GM23248 (cell line): Measurements from ENCODE around the gene TPRG1. TPM values are rescaled to one million over a fixed set of nuclear protein-coding genes. Genes with fewer than 3 reads are reported as not detected.

ENCODE experiments used
- DNase-seq: peaks from one replicate; pipeline ENCODE4 v3.0.0-alpha.2; 2015
- H2AFZ ChIP-seq: fragments of 200-600 bp; sonication (generic); 2 replicates; pipeline ENCODE4 v1.6.1; 2016; ENCODE audit warnings: antibody characterized with exemption
- H3F3A ChIP-seq: fragments of 200-600 bp; sonication (generic); 2 replicates; pipeline ENCODE4 v1.6.1; 2016; ENCODE audit warnings: mild to moderate bottlenecking, antibody characterized with exemption, mixed run types; ENCODE audit not compliant: insufficient read depth
- H3K27ac ChIP-seq: fragments of 200-600 bp; sonication (generic); 2 replicates; pipeline ENCODE4 v1.5.1; 2016; ENCODE audit warnings: mild to moderate bottlenecking
- H3K27me3 ChIP-seq: fragments of 200-600 bp; sonication (generic); replicated peaks from 2 replicates; pipeline ENCODE4 v1.6.1; 2016; ENCODE audit warnings: mild to moderate bottlenecking; ENCODE audit not compliant: insufficient read depth
- H3K36me3 ChIP-seq: fragments of 200-600 bp; sonication (generic); 2 replicates; pipeline ENCODE4 v1.6.1; 2016; ENCODE audit warnings: low read depth, mild to moderate bottlenecking
- H3K4me1 ChIP-seq: fragments of 200-600 bp; sonication (generic); 2 replicates; pipeline ENCODE4 v1.6.1; 2016; ENCODE audit warnings: mild to moderate bottlenecking; ENCODE audit not compliant: insufficient read depth
- H3K4me2 ChIP-seq: fragments of 200-600 bp; sonication (generic); one replicate; pipeline ENCODE4 v1.6.1; 2016; ENCODE audit warnings: mild to moderate bottlenecking; ENCODE audit not compliant: unreplicated experiment
- H3K4me3 ChIP-seq: fragments of 200-600 bp; sonication (generic); 2 replicates; pipeline ENCODE4 v1.5.1; 2016; ENCODE audit warnings: mild to moderate bottlenecking
- H3K79me2 ChIP-seq: fragments of 200-600 bp; sonication (generic); 2 replicates; pipeline ENCODE4 v1.6.1; 2016; ENCODE audit warnings: mild to moderate bottlenecking; ENCODE audit not compliant: insufficient read depth
- H3K9ac ChIP-seq: fragments of 200-600 bp; sonication (generic); 2 replicates; pipeline ENCODE4 v1.6.1; 2016; ENCODE audit warnings: mild to moderate bottlenecking
- H3K9me2 ChIP-seq: fragments of 200-600 bp; sonication (generic); 2 replicates; pipeline ENCODE4 v1.6.1; 2016; ENCODE audit warnings: mixed run types, mild to moderate bottlenecking, moderate library complexity; ENCODE audit not compliant: insufficient read depth
- H3K9me3 ChIP-seq: fragments of 200-600 bp; sonication (generic); one replicate; pipeline ENCODE4 v1.6.1; 2017; ENCODE audit warnings: low read depth
- H4K20me1 ChIP-seq: fragments of 200-600 bp; sonication (generic); 2 replicates; pipeline ENCODE4 v1.6.0; 2016; ENCODE audit not compliant: insufficient read depth
- EZH2 ChIP-seq: fragments of 200-600 bp; sonication (generic); IDR thresholded peaks from 2 replicates; pipeline ENCODE4 v1.6.1; 2018; ENCODE audit warnings: antibody characterized with exemption, mild to moderate bottlenecking; ENCODE audit not compliant: insufficient read depth, poor library complexity, severe bottlenecking
- EZH2phosphoT487 ChIP-seq: fragments of 200-600 bp; sonication (generic); IDR thresholded peaks from 2 replicates; pipeline ENCODE4 v1.6.1; 2018; ENCODE audit warnings: antibody characterized with exemption, moderate library complexity, mild to moderate bottlenecking, low read depth; ENCODE audit not compliant: insufficient read depth
- WGBS, 2 experiments: methylation state at CpG; one replicate each; pipeline ENCODE4 v1.1.6; 2015 to 2017; ENCODE audit warnings: low lambda C conversion rate in 2 of 2, low coverage in 1 of 2; ENCODE audit errors: missing lambda C conversion rate in 2 of 2; 5-methylcytosine and 5-hydroxymethylcytosine counted together
- in situ Hi-C: fragments of 300-500 bp; cut with MboI; formaldehyde crosslinking; loops from 2 replicates; pipeline ENCODE4 v1.15.0; 2020
- polyA plus RNA-seq: library from polyadenylated mRNA; unstranded; fragments of >200 nt; fragmentation: Nextera tagmentation; extraction: Ambion mirVana; gene quantifications from 2 replicates; pipeline ENCODE4 v1.2.1, GENCODE V29; 2016
- total RNA-seq: library from RNA; depleted of rRNA; stranded (reverse); fragments of >200 nt; shearing (Covaris generic); gene quantifications from 2 replicates; pipeline ENCODE4 v1.2.3, GENCODE V29; 2014

TPRG1 gene
- total and polyA plus RNA-seq, 2 experiments from 2014 or later, result not detected

GRCh38 chr3:189294649-189295048 is 122.9 kb downstream of the TPRG1 start:
- H3K4me1 ChIP-seq, result peaks cover 7% of the 10 kb centered on the region; the same call in 1 of the 2 replicates
- H3K9me3 ChIP-seq, result no peaks in the 10 kb centered on the region
- H3K9ac ChIP-seq, result no peak overlapping the region
- no peaks in the 10 kb centered on the region for H3K79me2 ChIP-seq
- in situ Hi-C loops, result no loop called here
- 87 to 93% methylated on average over 5 of the region's 5 CpGs for WGBS, 2 experiments
- H3K27me3 ChIP-seq, result no peaks in the 10 kb centered on the region
- no peak overlapping the region for H3K4me2 ChIP-seq
- no peaks in the 10 kb centered on the region for H3K9me2 ChIP-seq
- no peaks in the 10 kb centered on the region; the same call in 1 of the 2 replicates for H3F3A ChIP-seq
- no peak overlapping the region for H3K4me3 ChIP-seq
- no peaks in the 10 kb centered on the region for H3K36me3 ChIP-seq
- DNase-seq, result no peak
- H3K27ac ChIP-seq, result no peak overlapping the region
- H2AFZ ChIP-seq, result no peak overlapping the region
- no peaks in the 10 kb centered on the region for H4K20me1 ChIP-seq
- no peak for TF ChIP-seq EZH2
- no peak for TF ChIP-seq EZH2phosphoT487

DNA sequence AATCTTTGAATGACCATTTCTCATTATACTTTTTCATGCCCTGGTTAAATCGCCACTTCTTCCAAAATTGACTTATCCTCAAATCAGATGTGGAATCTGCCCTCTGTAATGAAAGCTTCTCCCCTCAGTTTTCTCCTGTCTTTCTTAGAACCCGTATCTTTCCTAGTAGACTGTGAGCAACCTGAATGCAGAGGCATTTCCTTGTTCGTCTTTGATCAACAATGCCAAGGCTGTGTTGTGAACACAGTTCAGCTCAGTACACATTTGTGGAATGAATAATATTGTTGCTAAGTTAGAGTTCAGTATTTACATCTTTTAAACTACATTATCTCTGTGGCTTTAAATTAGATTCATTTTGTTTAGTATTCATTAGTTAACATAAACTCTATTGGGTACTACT is 123.3 kb downstream of the TPRG1 start:
- Histone ChIP-seq H3K4me2 (no peak overlapping the region), H3K79me2 (no peaks in the 10 kb centered on the region), H3K4me3 (no peak overlapping the region), H3K27ac (no peak overlapping the region), H3K9ac (no peak overlapping the region), H3K9me3 (no peaks in the 10 kb centered on the region), H4K20me1 (no peaks in the 10 kb centered on the region), H2AFZ (no peak overlapping the region), H3K4me1 (peaks cover 7% of the 10 kb centered on the region; the same call in 1 of the 2 replicates), H3K27me3 (no peaks in the 10 kb centered on the region), H3K9me2 (no peaks in the 10 kb centered on the region), H3F3A (no peaks in the 10 kb centered on the region; the same call in 1 of the 2 replicates), H3K36me3 (no peaks in the 10 kb centered on the region)
- in situ Hi-C loops, result no loop called here
- TF ChIP-seq EZH2phosphoT487 (no peak), EZH2 (no peak)
- no peak for DNase-seq
- 90 to 96% methylated on average over 3 of the region's 3 CpGs for WGBS, 2 experiments

DNA sequence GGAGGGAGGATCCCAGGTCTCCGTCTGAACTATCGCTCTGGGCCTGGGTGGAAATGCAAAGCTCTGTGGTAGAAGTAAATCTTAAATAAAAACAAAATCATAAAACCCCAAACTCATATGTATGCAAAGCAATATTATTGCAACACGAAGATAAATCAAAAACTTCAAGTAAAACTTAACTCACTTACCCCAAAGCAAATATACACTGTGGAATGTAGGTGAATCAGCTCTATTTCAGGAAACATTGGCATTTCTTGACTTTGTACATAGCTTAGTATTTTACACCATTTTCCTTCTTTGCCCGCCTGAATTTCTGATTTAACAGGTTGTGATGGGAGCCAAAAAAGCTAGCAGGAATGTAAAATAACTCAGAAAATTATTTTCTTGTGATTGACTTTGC is 126.2 kb downstream of the TPRG1 start:
- in situ Hi-C loops, result no loop called here
- WGBS, 2 experiments, result 72 to 77% methylated on average over 4 of the region's 4 CpGs
- Histone ChIP-seq H2AFZ (no peak overlapping the region), H3K9me2 (no peaks in the 10 kb centered on the region; the same call in 1 of the 2 replicates), H3K27me3 (no peaks in the 10 kb centered on the region), H3K9me3 (no peaks in the 10 kb centered on the region), H3K4me2 (peak overlapping the region; percentile 7), H3K4me3 (no peak overlapping the region), H3K36me3 (no peaks in the 10 kb centered on the region), H3K79me2 (no peaks in the 10 kb centered on the region), H3K9ac (no peak overlapping the region), H3K4me1 (peaks cover 7% of the 10 kb centered on the region; the same call in 1 of the 2 replicates), H4K20me1 (no peaks in the 10 kb centered on the region), H3K27ac (no peak overlapping the region), H3F3A (no peaks in the 10 kb centered on the region; the same call in 1 of the 2 replicates)
- no peak for TF ChIP-seq EZH2
- no peak for TF ChIP-seq EZH2phosphoT487
- DNase-seq, result no peak

DNA sequence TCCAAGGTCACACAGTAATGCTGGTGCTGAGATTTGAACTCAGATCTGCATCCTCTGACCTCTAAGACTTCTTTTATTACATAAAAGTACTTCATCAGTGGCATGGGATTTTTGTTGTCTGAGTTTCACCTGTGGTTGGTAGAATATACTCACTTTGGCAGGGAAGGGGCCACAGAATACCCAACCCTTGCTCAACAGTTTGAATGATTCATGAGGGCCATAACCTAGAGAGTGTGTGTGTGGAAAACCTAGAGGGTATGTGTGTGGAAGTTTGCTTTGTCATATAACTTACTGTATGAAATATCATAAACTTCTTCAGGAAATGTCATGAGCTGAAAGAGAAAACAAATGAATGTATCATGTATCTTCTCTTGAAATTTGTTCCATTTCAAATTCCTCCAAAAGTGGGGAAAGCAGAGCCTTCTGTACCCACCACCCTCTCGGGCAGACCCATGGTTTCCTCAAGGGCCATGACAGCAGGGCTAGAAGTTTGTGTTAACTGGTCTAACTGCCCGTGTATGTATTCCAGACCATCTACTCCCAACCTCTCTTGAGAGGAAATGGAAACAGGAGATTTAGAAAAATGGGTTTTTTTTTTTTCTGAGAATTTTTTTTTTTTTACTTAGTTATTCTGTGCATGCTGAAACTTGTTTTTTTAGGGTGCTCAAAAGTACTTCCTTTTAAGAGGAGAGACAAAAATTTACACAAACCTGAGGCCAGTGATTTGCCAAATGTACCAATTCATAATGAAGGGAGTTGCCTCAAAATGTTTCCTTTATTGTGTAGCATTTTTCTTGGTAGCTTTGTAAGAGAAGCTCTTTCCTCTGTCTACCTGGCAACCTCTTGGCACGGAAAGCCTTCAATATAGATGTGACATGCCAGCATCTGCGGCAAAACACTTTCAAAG is 127.0 kb downstream of the TPRG1 start:
- Histone ChIP-seq H2AFZ (no peak overlapping the region), H3K27me3 (no peaks in the 10 kb centered on the region), H3K4me3 (no peak overlapping the region), H3K9me3 (no peaks in the 10 kb centered on the region), H3K27ac (no peak overlapping the region), H3K9ac (no peak overlapping the region), H3K9me2 (peaks cover 2% of the 10 kb centered on the region; the same call in 1 of the 2 replicates), H3K4me1 (peaks cover 7% of the 10 kb centered on the region; the same call in 1 of the 2 replicates), H3K36me3 (no peaks in the 10 kb centered on the region), H3K79me2 (no peaks in the 10 kb centered on the region), H4K20me1 (no peaks in the 10 kb centered on the region), H3K4me2 (no peak overlapping the region), H3F3A (no peaks in the 10 kb centered on the region; the same call in 1 of the 2 replicates)
- DNase-seq, result peak; percentile 28
- no peak for TF ChIP-seq EZH2phosphoT487
- TF ChIP-seq EZH2, result no peak
- in situ Hi-C loops, result no loop called here
- 89 to 97% methylated on average over 4 of the region's 4 CpGs for WGBS, 2 experiments
